HepG2 (cell line): ENCODE data around the gene PCSK6. TPM values are rescaled to one million over a fixed set of nuclear protein-coding genes. Genes with fewer than 3 reads are reported as not detected.
A peak's percentile ranks its signal among the peaks of the same experiment; 100 is the strongest.

Source experiments
- ATF1 ChIP-seq: IDR thresholded peaks from 2 replicates; pipeline ENCODE4 v1.6.1; 2016; ENCODE audit warnings: mild to moderate bottlenecking, control low read depth
- NAIF1 ChIP-seq: sonication (generic); formaldehyde crosslinking; IDR thresholded peaks from 2 replicates; pipeline ENCODE4 v1.5.0; 2020; ENCODE audit warnings: mild to moderate bottlenecking, missing genetic modification reagents, borderline replicate concordance
- NFRKB ChIP-seq: fragments of 450-650 bp; IDR thresholded peaks from 2 replicates; pipeline ENCODE4 v1.6.1; 2017
- RXRA ChIP-seq: sonication (generic); formaldehyde crosslinking; IDR thresholded peaks from 2 replicates; pipeline ENCODE4 v1.5.1; 2020; ENCODE audit warnings: missing genetic modification reagents
- SMYD3 ChIP-seq: sonication (generic); formaldehyde crosslinking; IDR thresholded peaks from 2 replicates; pipeline ENCODE4 v1.8.1; 2023; ENCODE audit warnings: mild to moderate bottlenecking, missing genetic modification reagents
- STAG1 ChIP-seq: sonication (generic); formaldehyde crosslinking; IDR thresholded peaks from 2 replicates; pipeline ENCODE4 v1.4.0; 2020; ENCODE audit warnings: missing genetic modification reagents
- ZBTB7A ChIP-seq: sonication (generic); formaldehyde crosslinking; IDR thresholded peaks from 2 replicates; pipeline ENCODE4 v1.8.0; 2022; ENCODE audit warnings: mild to moderate bottlenecking, missing genetic modification reagents
- ZNF274 ChIP-seq: sonication (generic); formaldehyde crosslinking; IDR thresholded peaks from 2 replicates; pipeline ENCODE4 v1.5.1; 2020; ENCODE audit warnings: mild to moderate bottlenecking, missing genetic modification reagents
- ZNF34 ChIP-seq: sonication (generic); formaldehyde crosslinking; IDR thresholded peaks from 2 replicates; pipeline ENCODE4 v1.4.0; 2020; ENCODE audit warnings: mild to moderate bottlenecking, missing genetic modification reagents, borderline replicate concordance
- polyA plus RNA-seq, 8 experiments: library from polyadenylated mRNA; depleted of rRNA in 3 of 8; stranded (reverse) in 7 of 8; unstranded in 1 of 8; fragments of >200 nt; fragmentation: Illumina TruSeq in 4 of 8; extraction: Trizol in 4 of 8; gene quantifications; 2 replicates each; pipeline versions ENCODE4 v1.2.1 to v1.2.3, GENCODE V29; 2011 to 2016; ENCODE audit warnings: low read depth in 4 of 8, missing spikeins in 1 of 8, mixed read lengths in 1 of 8; ENCODE audit not compliant: insufficient read depth in 1 of 8
- total RNA-seq, 5 experiments: library from RNA; depleted of rRNA; stranded (reverse); fragments of >200 nt; fragmentation: Illumina TruSeq; extraction: Trizol; gene quantifications; 2 replicates each; pipeline ENCODE4 v1.2.3, GENCODE V29; 2016; ENCODE audit warnings: low read depth in 1 of 5
- TF ChIP-seq, protein P1 (sequence below): sonication (generic); formaldehyde crosslinking; IDR thresholded peaks from one replicate; pipeline ENCODE4 v1.5.1; 2020; ENCODE audit warnings: mild to moderate bottlenecking, missing genetic modification reagents; ENCODE audit errors: not compliant biosample characterization
- TF ChIP-seq, protein P2 (sequence below): sonication (generic); formaldehyde crosslinking; IDR thresholded peaks from 2 replicates; pipeline ENCODE4 v1.5.0; 2020; ENCODE audit warnings: missing genetic modification reagents
- TF ChIP-seq, protein P3 (sequence below): sonication (generic); formaldehyde crosslinking; IDR thresholded peaks from 2 replicates; pipeline ENCODE4 v1.4.0; 2020; ENCODE audit warnings: missing genetic modification reagents
- TF ChIP-seq, protein P4 (sequence below): IDR thresholded peaks from 2 replicates; pipeline ENCODE4 v1.6.1; 2016; ENCODE audit warnings: missing biosample characterization, missing genetic modification reagents, low read depth

PCSK6 gene
- total and polyA plus RNA-seq, 2 of the 13 experiments (the other 11 are each of a cell fraction or from before 2014, with no cell fraction given) = 56.5 to 155 TPM

DNA sequence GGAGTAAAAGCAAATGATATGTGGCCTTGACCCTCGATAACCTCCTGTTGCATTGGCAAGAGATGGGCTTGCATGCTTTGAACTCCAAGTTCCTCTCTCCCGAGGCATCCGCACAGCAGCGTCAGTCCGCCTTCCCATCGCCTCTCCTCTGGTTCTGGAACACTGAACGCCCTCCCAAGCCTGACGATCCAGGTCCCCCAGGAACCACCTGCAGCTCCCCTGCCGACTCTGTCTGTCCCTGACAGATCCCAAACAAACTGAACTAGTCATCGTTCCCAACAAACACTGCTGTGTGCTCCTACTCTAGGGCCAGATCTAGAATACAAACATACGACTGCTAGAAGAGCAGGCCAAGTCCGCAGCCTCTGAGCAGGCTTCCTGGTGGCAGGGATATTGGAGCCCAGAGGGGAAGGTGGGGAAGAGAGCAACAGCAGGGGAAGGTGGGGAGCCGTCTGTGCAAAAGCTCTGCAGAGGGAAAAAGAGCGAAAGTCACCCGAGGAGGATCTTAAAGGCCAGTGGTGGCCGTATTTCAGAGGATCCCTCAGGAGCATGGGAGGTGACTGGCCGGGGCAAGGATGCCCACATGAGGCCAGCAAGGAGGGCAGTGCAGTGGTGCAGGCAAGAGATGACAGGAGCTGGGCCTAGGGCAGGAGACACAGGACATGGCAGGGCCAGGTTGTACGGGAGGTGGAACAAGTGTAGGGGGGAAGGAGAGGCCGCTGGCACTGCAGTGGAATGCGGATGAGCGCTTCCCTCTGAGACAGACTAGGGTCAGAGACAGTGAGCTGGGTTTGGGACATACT is 50.8 kb downstream of the PCSK6 start (continued):
- TF ChIP-seq, protein P1, sequence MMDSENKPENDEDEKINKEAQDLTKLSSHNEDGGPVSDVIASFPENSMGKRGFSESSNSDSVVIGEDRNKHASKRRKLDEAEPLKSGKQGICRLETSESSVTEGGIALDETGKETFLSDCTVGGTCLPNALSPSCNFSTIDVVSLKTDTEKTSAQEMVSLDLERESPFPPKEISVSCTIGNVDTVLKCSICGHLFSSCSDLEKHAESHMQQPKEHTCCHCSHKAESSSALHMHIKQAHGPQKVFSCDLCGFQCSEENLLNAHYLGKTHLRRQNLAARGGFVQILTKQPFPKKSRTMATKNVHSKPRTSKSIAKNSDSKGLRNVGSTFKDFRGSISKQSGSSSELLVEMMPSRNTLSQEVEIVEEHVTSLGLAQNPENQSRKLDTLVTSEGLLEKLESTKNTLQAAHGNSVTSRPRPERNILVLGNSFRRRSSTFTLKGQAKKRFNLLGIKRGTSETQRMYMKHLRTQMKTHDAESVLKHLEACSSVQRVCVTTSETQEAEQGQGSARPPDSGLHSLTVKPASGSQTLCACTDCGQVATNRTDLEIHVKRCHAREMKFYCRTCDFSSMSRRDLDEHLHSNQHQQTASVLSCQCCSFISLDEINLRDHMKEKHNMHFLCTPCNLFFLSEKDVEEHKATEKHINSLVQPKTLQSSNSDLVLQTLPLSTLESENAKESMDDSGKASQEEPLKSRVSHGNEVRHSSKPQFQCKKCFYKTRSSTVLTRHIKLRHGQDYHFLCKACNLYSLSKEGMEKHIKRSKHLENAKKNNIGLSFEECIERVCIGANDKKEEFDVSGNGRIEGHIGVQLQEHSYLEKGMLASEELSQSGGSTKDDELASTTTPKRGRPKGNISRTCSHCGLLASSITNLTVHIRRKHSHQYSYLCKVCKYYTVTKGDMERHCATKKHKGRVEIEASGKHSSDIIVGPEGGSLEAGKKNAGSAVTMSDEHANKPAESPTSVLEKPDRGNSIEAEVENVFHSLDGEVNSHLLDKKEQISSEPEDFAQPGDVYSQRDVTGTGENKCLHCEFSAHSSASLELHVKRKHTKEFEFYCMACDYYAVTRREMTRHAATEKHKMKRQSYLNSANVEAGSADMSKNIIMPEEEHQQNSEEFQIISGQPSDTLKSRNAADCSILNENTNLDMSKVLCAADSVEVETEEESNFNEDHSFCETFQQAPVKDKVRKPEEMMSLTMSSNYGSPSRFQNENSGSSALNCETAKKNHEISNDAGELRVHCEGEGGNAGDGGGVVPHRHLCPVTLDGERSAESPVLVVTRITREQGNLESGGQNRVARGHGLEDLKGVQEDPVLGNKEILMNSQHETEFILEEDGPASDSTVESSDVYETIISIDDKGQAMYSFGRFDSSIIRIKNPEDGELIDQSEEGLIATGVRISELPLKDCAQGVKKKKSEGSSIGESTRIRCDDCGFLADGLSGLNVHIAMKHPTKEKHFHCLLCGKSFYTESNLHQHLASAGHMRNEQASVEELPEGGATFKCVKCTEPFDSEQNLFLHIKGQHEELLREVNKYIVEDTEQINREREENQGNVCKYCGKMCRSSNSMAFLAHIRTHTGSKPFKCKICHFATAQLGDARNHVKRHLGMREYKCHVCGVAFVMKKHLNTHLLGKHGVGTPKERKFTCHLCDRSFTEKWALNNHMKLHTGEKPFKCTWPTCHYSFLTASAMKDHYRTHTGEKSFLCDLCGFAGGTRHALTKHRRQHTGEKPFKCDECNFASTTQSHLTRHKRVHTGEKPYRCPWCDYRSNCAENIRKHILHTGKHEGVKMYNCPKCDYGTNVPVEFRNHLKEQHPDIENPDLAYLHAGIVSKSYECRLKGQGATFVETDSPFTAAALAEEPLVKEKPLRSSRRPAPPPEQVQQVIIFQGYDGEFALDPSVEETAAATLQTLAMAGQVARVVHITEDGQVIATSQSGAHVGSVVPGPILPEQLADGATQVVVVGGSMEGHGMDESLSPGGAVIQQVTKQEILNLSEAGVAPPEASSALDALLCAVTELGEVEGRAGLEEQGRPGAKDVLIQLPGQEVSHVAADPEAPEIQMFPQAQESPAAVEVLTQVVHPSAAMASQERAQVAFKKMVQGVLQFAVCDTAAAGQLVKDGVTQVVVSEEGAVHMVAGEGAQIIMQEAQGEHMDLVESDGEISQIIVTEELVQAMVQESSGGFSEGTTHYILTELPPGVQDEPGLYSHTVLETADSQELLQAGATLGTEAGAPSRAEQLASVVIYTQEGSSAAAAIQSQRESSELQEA = peak; percentile 13
- no peak for TF ChIP-seq NAIF1 (CRISPR knock-in tag)
- TF ChIP-seq NFRKB = no peak
- no peak for TF ChIP-seq ZBTB7A (CRISPR knock-in tag)
- TF ChIP-seq, protein P2, sequence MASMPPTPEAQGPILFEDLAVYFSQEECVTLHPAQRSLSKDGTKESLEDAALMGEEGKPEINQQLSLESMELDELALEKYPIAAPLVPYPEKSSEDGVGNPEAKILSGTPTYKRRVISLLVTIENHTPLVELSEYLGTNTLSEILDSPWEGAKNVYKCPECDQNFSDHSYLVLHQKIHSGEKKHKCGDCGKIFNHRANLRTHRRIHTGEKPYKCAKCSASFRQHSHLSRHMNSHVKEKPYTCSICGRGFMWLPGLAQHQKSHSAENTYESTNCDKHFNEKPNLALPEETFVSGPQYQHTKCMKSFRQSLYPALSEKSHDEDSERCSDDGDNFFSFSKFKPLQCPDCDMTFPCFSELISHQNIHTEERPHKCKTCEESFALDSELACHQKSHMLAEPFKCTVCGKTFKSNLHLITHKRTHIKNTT (CRISPR knock-in tag) = no peak
- TF ChIP-seq ZNF274 (CRISPR knock-in tag) = no peak; the same call in 1 of the 2 replicates
- TF ChIP-seq ATF1 (CRISPR knock-in tag) = no peak
- peak; percentile 98 for TF ChIP-seq RXRA (CRISPR knock-in tag)
- TF ChIP-seq ZNF34 (CRISPR knock-in tag) = no peak
- peak; percentile 16; the same call in 1 of the 2 replicates for TF ChIP-seq STAG1 (CRISPR knock-in tag)
- TF ChIP-seq SMYD3 = no peak
- TF ChIP-seq, protein P3, sequence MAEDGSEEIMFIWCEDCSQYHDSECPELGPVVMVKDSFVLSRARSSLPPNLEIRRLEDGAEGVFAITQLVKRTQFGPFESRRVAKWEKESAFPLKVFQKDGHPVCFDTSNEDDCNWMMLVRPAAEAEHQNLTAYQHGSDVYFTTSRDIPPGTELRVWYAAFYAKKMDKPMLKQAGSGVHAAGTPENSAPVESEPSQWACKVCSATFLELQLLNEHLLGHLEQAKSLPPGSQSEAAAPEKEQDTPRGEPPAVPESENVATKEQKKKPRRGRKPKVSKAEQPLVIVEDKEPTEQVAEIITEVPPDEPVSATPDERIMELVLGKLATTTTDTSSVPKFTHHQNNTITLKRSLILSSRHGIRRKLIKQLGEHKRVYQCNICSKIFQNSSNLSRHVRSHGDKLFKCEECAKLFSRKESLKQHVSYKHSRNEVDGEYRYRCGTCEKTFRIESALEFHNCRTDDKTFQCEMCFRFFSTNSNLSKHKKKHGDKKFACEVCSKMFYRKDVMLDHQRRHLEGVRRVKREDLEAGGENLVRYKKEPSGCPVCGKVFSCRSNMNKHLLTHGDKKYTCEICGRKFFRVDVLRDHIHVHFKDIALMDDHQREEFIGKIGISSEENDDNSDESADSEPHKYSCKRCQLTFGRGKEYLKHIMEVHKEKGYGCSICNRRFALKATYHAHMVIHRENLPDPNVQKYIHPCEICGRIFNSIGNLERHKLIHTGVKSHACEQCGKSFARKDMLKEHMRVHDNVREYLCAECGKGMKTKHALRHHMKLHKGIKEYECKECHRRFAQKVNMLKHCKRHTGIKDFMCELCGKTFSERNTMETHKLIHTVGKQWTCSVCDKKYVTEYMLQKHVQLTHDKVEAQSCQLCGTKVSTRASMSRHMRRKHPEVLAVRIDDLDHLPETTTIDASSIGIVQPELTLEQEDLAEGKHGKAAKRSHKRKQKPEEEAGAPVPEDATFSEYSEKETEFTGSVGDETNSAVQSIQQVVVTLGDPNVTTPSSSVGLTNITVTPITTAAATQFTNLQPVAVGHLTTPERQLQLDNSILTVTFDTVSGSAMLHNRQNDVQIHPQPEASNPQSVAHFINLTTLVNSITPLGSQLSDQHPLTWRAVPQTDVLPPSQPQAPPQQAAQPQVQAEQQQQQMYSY (CRISPR knock-in tag) = no peak
- TF ChIP-seq, protein P4, sequence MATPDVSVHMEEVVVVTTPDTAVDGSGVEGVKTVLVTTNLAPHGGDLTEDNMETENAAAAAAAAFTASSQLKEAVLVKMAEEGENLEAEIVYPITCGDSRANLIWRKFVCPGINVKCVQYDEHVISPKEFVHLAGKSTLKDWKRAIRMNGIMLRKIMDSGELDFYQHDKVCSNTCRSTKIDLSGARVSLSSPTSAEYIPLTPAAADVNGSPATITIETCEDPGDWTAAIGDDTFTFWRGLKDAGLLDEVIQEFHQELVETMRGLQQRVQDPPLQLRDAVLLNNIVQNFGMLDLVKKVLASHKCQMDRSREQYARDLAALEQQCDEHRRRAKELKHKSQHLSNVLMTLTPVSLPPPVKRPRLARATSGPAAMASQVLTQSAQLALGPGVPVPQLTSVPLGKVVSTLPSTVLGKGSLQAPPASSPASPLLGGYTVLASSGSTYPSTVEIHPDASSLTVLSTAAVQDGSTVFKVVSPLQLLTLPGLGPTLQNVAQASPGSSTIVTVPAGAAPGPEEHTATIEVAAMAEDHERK (CRISPR knock-in tag) = no peak
